Stimulated activated CD4-positive, alpha-beta T cell treated with anti-CD3 and anti-CD28 coated beads, Interleukin-2, amount 100 ng/mL, for 24 hours (primary cell): ENCODE results near the gene CHEK1.
"Not testable (repeated sequence)": the region's sequence is repeated elsewhere in the genome, so short reads cannot be mapped to it uniquely, and the experiment has no call there.

Experiments used
- DNase-seq, 2 donors: peaks; one replicate each; pipeline ENCODE4 v3.0.0-alpha.2; 2020

CHEK1 gene

GRCh38 chr11:125701018-125701610 is 76.2 kb downstream of the CHEK1 start:
- DNase-seq = no peak

DNA sequence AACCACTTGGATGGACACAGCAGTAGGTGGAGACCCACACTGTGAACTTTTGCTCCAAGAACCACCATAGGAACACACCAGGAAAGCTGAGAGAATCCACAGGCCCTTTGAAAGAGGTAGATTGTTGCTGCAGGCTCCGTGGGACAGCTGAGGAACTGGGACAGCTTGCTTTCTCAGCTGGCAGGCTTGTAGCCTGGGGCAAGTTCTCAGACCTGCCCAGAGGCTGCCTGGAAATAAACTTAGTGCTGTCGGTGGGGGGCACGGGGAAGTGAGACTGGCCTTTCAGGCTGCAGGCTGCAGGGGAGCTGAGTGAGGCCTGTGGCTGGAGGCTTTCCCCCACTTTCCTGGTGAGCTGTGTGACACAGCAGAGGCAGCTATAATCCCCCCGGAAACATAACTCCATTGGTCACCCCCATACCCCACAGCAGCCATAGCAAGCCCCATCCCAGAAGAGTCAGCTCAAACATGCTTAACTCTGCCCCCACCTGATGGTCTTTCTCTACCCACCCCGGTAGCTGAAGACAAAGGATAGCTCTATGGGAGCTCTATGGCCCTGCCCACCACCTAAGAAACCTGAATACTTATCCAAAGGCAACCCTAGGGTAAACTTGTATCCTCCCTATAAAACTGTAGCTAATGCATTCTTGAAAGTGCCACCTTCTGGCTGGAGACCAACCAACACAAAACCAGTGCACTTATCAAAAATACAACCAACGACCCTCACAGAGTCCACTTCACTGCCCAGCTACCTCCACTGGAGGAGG is 77.1 kb downstream of the CHEK1 start:
- no peak for DNase-seq

DNA sequence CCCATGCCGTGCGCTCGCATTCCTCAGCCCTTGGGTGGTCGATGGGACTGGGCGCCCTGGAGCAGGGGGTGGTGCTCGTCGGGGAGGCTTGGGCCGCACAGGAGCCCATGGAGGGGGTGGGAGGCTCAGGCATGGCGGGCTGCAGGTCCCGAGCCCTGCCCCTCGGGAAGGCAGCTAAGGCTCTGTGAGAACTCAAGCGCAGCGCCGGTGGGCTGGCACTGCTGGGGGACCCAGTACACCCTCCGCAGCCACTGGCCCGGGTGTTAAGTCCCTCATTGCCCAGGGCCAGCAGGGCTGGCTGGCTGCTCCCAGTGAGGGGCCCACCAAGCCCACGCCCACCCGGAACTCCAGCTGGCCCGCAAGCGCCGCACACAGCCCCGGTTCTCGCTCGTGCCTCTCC is 79.7 kb downstream of the CHEK1 start:
- not testable (repeated sequence) for DNase-seq

DNA sequence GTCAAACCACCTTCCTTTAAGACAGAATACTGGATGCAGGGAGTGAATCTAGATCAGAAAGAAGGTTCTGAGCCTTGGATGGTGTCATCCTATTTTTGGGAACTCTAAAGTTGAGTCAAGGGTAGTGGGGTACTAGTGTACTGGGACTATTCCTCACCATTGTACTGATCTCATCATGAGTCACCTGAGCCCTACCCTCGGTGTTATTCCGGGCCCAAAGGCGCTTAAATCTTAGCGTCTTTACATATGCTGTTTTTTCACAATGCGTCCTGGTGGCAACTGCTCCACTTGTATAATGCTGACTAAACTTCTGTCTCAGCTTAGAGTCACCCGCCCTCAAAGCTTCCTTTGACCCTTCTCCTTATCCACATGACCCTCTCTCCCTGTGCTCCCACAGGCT is 95.8 kb downstream of the CHEK1 start:
- DNase-seq = no peak

GRCh38 chr11:125724125-125724524 is 99.2 kb downstream of the CHEK1 start:
- DNase-seq = no peak
